Natural killer cell (primary cell): Measurements from ENCODE around the gene HTR7. TPM values are rescaled to one million over a fixed set of nuclear protein-coding genes. Genes with fewer than 3 reads are reported as not detected.
"Not testable (repeated sequence)": the region's sequence is repeated elsewhere in the genome, so short reads cannot be mapped to it uniquely, and the experiment has no call there.

ENCODE experiments used
- ATAC-seq, 3 donors: fragments of 150-1000 bp in 2 of 3; fragments of 200-7000 bp in 1 of 3; cut with Tn5 transposase; 1 replicate in 1 of 3; 2 replicates in 2 of 3; pipeline ENCODE4 v1.10.0; 2021; ENCODE audit warnings: mild to moderate bottlenecking in 2 of 3, moderate library complexity in 2 of 3
- DNase-seq, 2 donors: peaks; one replicate each; pipeline versions ENCODE4 v3.0.0 to v3.0.0-alpha.2; 2013 to 2021; ENCODE audit warnings: mixed read lengths in 1 of 2
- H3K27ac ChIP-seq: one replicate; pipeline ENCODE4 v1.5.1; 2013; ENCODE audit warnings: mild to moderate bottlenecking, low read length
- H3K27me3 ChIP-seq: one replicate; pipeline ENCODE4 v1.6.1; 2013; ENCODE audit warnings: low read length; ENCODE audit not compliant: control insufficient read depth, insufficient read depth
- H3K36me3 ChIP-seq: one replicate; pipeline ENCODE4 v1.6.1; 2013; ENCODE audit warnings: low read length; ENCODE audit not compliant: control insufficient read depth, insufficient read depth
- H3K4me1 ChIP-seq: one replicate; pipeline ENCODE4 v1.6.1; 2013; ENCODE audit warnings: low read length; ENCODE audit not compliant: control insufficient read depth, insufficient read depth
- H3K4me3 ChIP-seq: one replicate; pipeline ENCODE4 v1.5.1; 2013; ENCODE audit warnings: low read length
- H3K9me3 ChIP-seq: one replicate; pipeline ENCODE4 v1.6.1; 2013; ENCODE audit warnings: low read length; ENCODE audit not compliant: control insufficient read depth, insufficient read depth
- H3K27ac Mint-ChIP-seq, 2 donors: one replicate each; pipeline ENCODE4 v1.8.0; 2022; ENCODE audit warnings: mild to moderate bottlenecking in 2 of 2, mixed read lengths in 2 of 2, moderate library complexity in 1 of 2
- H3K27me3 Mint-ChIP-seq, 2 donors: one replicate each; pipeline ENCODE4 v1.8.0; 2022; ENCODE audit warnings: low read depth in 2 of 2, mixed read lengths in 2 of 2
- H3K36me3 Mint-ChIP-seq: one replicate; pipeline ENCODE4 v1.8.0; 2022; ENCODE audit warnings: mixed read lengths
- H3K4me1 Mint-ChIP-seq, 2 donors: one replicate each; pipeline ENCODE4 v1.8.0; 2022; ENCODE audit warnings: mixed read lengths in 2 of 2
- H3K4me3 Mint-ChIP-seq: one replicate; pipeline ENCODE4 v1.8.0; 2022; ENCODE audit warnings: mild to moderate bottlenecking, moderate library complexity, mixed read lengths
- H3K9me3 Mint-ChIP-seq, 2 donors: one replicate each; pipeline ENCODE4 v1.8.0; 2022; ENCODE audit warnings: mixed read lengths in 2 of 2
- CTCF ChIP-seq: fragments of 200-600 bp; IDR thresholded peaks from one replicate; pipeline ENCODE4 v1.8.0; 2022; ENCODE audit warnings: antibody characterized with exemption
- WGBS: methylation state at CpG from one replicate; pipeline ENCODE4 v1.1.7; 2013; ENCODE audit warnings: missing lambda C conversion rate; ENCODE audit not compliant: insufficient coverage; 5-methylcytosine and 5-hydroxymethylcytosine counted together
- intact Hi-C: fragments of 100-400 bp; cut with micrococcal nuclease; formaldehyde crosslinking; loops from one replicate; pipeline ENCODE4 v1.14.2; 2022
- total RNA-seq, 4 donors: library from RNA; stranded (reverse); fragments of 120-200 nt in 1 of 4; gene quantifications; one replicate each; pipeline versions ENCODE4 v1.2.3 to v1.2.4, GENCODE V29; 2013 to 2022

HTR7 gene
- total RNA-seq, 3 donors from 2014 or later (not counting 1 experiment from before 2014, with no cell fraction given): 0.11 to 0.20 TPM; not detected in 1

- no peaks in the 10 kb centered on the region for H3K27me3 ChIP-seq
- H3K27me3 Mint-ChIP-seq: no peaks in the 10 kb centered on the region
- H3K4me1 ChIP-seq: no peaks in the 10 kb centered on the region
- no peak overlapping the region for H3K27ac ChIP-seq
- H3K36me3 ChIP-seq: no peaks in the 10 kb centered on the region
- TF ChIP-seq CTCF: no peak
- no peak overlapping the region for H3K27ac Mint-ChIP-seq
- no peaks in the 10 kb centered on the region for H3K4me1 Mint-ChIP-seq
- no peaks in the 10 kb centered on the region for H3K9me3 Mint-ChIP-seq
- no peak overlapping the region for H3K4me3 ChIP-seq
- 51% methylated on average over 5 of the region's 5 CpGs for WGBS
- DNase-seq (no peak), ATAC-seq (no peak)
- no peaks in the 10 kb centered on the region for H3K9me3 ChIP-seq
- intact Hi-C loops: no loop called here
- no peaks in the 10 kb centered on the region for H3K36me3 Mint-ChIP-seq
- no peak overlapping the region for H3K4me3 Mint-ChIP-seq
Observed at GRCh38 chr10:90816466-90816865, 41.4 kb downstream of the HTR7 start.

- Mint-ChIP-seq H3K4me3 (no peak overlapping the region), H3K27me3 (no peaks in the 10 kb centered on the region), H3K9me3 (no peaks in the 10 kb centered on the region), H3K27ac (no peak overlapping the region), H3K36me3 (no peaks in the 10 kb centered on the region), H3K4me1 (no peaks in the 10 kb centered on the region)
- H3K27ac ChIP-seq: no peak overlapping the region
- 95% methylated on average over 6 of the region's 7 CpGs for WGBS
- no peak overlapping the region for H3K4me3 ChIP-seq
- H3K36me3 ChIP-seq: no peaks in the 10 kb centered on the region
- no peak for TF ChIP-seq CTCF
- no peaks in the 10 kb centered on the region for H3K27me3 ChIP-seq
- DNase-seq: no peak
- intact Hi-C loops: no loop called here
- ATAC-seq: no peak
- no peaks in the 10 kb centered on the region for H3K9me3 ChIP-seq
- no peaks in the 10 kb centered on the region for H3K4me1 ChIP-seq
Observed at GRCh38 chr10:90813594-90814365, 44.1 kb downstream of the HTR7 start.

- H3K36me3 Mint-ChIP-seq, intact Hi-C loops, H3K27ac ChIP-seq, H3K27ac Mint-ChIP-seq, H3K27me3 ChIP-seq, H3K4me1 ChIP-seq, DNase-seq, H3K4me3 ChIP-seq, H3K4me1 Mint-ChIP-seq, H3K27me3 Mint-ChIP-seq, H3K4me3 Mint-ChIP-seq, ATAC-seq, H3K9me3 ChIP-seq, H3K9me3 Mint-ChIP-seq, H3K36me3 ChIP-seq: not testable (repeated sequence)
- WGBS: 90% methylated on average over 4 of the region's 4 CpGs
Observed at GRCh38 chr10:90807106-90807505, 50.7 kb downstream of the HTR7 start.

DNA sequence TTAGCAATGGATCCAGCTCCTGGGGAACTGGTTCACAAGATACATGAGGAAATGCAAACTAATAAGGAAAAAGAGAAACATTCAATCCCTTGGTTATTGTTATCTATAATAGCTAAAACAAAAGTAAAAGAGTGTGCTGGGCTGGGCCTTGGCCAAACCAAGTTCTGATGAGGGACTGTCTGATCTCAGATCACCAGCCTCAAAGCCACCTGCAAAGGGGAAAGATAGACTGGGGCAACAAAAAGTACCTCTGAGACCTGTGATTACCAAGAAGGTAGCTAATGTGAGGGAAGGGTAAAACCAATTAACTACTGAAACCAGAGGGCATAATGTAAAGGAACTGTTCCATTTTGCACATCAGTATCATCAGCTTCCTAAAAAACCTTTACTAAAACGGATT, 51.2 kb downstream of the HTR7 start:
- H3K27ac Mint-ChIP-seq: no peak overlapping the region
- no peaks in the 10 kb centered on the region for H3K9me3 ChIP-seq
- TF ChIP-seq CTCF: no peak
- 80% methylated on average over 1 of the region's 1 CpG for WGBS
- intact Hi-C loops: no loop called here
- no peaks in the 10 kb centered on the region for H3K4me1 ChIP-seq
- H3K4me3 Mint-ChIP-seq: no peak overlapping the region
- no peaks in the 10 kb centered on the region for H3K36me3 Mint-ChIP-seq
- no peak overlapping the region for H3K27ac ChIP-seq
- no peak for DNase-seq
- no peak overlapping the region for H3K4me3 ChIP-seq
- no peak for ATAC-seq
- peaks cover 0 to 2% of the 10 kb centered on the region in 2 donors for H3K27me3 Mint-ChIP-seq
- no peaks in the 10 kb centered on the region for H3K36me3 ChIP-seq
- H3K9me3 Mint-ChIP-seq: no peaks in the 10 kb centered on the region
- H3K27me3 ChIP-seq: no peaks in the 10 kb centered on the region
- no peaks in the 10 kb centered on the region for H3K4me1 Mint-ChIP-seq
